HG02623 (cell line): ENCODE measurements around the gene FRAS1.

Experiments
- ATAC-seq: cut with Tn5 transposase; IDR thresholded peaks from one replicate; pipeline ENCODE4 v1.9.1; 2021; ENCODE audit warnings: moderate library complexity; ENCODE audit not compliant: unreplicated experiment

FRAS1 gene

GRCh38 chr4:78566834-78567499 is 509.8 kb downstream of the FRAS1 start:
- peak; percentile 61 for ATAC-seq

GRCh38 chr4:78567500-78568060 is 510.5 kb downstream of the FRAS1 start:
- no peak for ATAC-seq

DNA sequence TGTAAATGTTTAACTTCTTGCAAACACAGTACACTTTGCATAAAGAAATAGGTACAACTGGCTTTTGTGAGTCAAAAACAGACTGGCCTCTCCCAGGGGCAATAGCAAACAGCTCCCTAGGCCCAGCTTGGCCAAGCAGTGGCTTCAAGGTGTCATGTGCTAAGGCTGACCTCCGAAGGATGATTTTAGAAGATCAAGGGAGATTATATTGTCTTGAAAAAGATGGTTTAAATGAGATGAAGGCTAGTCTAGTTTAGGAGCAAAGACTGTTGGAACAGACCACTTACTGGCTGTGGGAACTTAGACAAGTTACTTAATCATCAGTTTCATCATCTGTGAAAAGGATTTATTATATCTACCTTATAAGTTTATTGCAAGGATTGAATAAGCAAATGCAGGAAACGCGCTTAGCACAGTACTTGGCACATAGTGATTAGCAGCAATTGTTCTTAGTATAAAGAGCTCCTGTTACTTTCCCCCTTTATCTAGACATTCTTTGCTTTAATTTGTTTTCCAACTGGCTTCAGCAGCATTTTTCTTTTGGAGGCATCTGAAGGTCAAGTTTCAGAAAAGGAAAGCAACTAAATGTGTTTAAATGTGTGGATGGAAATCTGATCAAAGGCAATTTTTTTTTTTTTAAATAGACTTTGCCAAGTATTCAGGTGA is 511.6 kb downstream of the FRAS1 start:
- ATAC-seq = peak; percentile 64

- no peak for ATAC-seq
Measured at GRCh38 chr4:78569306-78569821, 512.2 kb downstream of the FRAS1 start.

- ATAC-seq = no peak
Measured at GRCh38 chr4:78570117-78570516, 513.0 kb downstream of the FRAS1 start.

DNA sequence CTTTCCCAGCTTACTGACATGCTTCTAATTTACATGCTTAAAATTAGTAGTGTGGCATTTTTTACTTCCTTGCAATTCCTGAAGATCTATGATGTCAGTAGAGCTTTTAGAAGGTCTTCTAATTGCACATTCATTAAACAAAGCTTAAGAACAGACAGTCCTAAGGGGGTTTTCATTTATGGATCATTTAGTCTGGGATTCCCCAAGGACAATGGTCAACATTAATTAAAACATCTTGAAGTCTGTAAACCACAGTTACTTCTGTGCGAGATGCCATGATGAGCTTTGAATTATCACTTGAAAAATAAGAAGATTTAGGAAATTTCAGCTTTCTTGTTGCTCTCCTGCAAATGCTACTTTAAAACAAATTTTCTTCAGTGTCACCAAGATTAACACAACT is 514.7 kb downstream of the FRAS1 start:
- ATAC-seq = no peak

- ATAC-seq = no peak
Measured at GRCh38 chr4:78578674-78579425, 521.7 kb downstream of the FRAS1 start.

DNA sequence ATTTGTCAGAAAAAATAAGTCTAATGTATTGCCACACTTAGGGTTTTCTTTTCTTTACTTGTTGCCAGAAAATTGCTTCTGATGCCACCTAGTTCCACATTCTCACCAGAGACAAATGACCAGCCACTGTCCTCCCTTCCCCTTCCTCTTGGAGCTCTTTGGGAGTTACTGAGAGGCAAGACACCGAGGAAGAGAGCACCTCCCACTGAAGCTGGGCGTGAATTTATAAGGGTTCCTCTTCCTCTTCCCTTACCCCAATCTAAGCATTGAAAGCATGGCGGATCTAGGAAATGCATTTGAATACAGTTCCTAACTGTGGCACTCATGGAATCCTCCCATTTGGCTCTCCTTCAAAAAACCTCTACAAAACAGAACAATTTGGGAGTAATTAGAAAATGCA is 524.5 kb downstream of the FRAS1 start:
- no peak for ATAC-seq

GRCh38 chr4:78584863-78585547 is 527.9 kb downstream of the FRAS1 start:
- no peak for ATAC-seq

DNA sequence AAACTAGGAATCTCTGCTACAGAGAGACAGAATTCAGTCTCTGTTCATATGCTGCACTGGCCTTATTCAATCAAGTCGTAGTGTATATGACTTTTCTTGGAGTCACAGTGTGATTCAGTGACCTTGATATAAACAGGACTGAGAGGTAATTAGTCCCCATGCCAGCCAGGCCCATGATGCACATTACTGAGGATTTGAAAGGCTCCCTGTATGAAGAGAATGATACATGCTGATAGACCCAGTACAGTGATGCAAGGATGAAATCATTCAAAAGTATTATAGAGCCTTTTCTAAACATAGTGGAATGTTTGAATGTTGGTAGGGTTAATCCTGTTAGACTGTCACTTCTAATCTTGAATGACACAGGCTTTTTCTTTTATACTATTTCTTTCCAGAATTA is 528.5 kb downstream of the FRAS1 start:
- no peak for ATAC-seq

- ATAC-seq = no peak
Measured at GRCh38 chr4:78588894-78589545, 531.9 kb downstream of the FRAS1 start.

- no peak for ATAC-seq
Measured at GRCh38 chr4:78591404-78591803, 534.3 kb downstream of the FRAS1 start.

DNA sequence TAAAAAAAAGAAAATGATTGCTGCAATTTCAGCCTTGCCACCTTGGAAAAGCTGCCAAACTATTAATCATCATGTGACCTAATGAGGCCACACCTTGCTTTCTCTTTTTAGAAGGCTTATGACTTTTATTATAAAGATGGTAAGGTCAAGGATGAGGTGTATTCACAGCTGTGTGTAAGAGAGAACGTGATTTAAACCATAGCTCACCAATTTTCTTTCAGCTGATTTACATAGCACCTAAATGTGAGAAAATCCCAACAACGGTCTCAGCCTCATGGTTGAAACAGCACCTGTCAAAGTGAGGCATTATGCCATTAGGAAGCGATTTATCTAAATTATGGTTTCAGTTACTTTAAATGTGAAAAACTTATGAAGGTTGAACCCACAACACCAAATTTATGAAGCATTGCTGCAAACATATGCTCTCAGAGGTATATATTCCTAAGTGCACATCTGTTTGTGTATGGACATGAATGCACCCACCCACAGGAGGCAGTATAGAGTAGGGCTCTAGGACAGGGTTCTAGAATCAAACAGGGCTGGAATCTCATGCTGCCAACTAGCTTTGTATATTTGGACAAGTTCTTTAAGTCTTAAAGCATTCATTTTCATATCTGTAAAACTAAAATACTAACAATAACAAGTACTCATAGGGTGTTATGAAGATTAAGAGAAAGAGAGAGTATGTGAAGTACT is 535.1 kb downstream of the FRAS1 start:
- no peak for ATAC-seq
